ENCODE data around the gene MAP3K9. TPM values are rescaled to one million over a fixed set of nuclear protein-coding genes. Genes with fewer than 3 reads are reported as not detected.

The MAP3K9 gene
- total RNA-seq, 1 experiment from 2014 or later = 12.1 TPM

DNA sequence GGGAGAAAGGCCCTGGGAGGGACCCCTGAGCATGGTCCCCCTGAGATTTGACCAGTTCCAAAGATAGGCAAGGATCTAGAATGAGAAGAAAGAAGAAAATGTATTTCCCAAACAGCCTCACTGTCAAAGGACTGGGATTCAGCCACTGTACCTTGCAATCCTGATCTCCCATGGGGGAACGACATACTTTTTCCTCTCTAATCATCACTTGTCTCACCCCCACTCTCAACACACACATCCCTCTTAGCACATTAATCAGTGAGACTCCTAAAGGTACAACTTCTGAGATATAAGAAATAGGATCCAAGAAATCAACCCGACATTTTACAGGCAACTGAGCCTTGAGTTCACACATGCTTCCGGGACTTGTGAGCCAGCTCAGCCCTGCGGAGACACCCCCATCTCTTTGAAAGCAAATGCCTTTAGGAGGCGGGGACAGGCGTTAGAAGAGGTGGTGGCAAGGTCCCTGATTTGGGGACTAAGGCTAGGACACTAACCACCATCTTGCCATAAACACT is 1.4 kb downstream of the MAP3K9 start:
- H3K4me3 ChIP-seq (ENCODE audit: low read depth in 2 of 2, low read length in 2 of 2) = peak overlapping the region; percentile 62 to 83
- in situ Hi-C loops (cut with HindIII; ENCODE audit: low pct_unique_long_range_greater_than_20kb, low sequenced_read_pairs) = no loop called here
- DNase-seq (ENCODE audit: low read depth, low spot score) (no peak), ATAC-seq (peak; percentile 57)
- H3K27me3 ChIP-seq (ENCODE audit: control insufficient read depth, insufficient read depth, low read length) = no peaks in the 10 kb centered on the region
- POLR2A ChIA-PET = interaction anchor here (0.6 to 0.7 kb wide), 2 partner anchors 9 to 23 kb away, joined by 3 read pairs; no protein-coding TSS in a partner anchor
- CTCF ChIA-PET = no interaction called here
- H3K27ac ChIP-seq (ENCODE audit: low read length) = peak overlapping the region; percentile 83
- intact Hi-C loops (cut with micrococcal nuclease; ENCODE audit: unreplicated experiment) = no loop called here
- H3K36me3 ChIP-seq (ENCODE audit: control insufficient read depth, insufficient read depth, low read length) = no peaks in the 10 kb centered on the region; the same call in 1 of the 2 replicates
- H3K9me3 ChIP-seq (ENCODE audit: control insufficient read depth, insufficient read depth, low read depth, low read length) = no peaks in the 10 kb centered on the region
- TF ChIP-seq SIN3A (IDR thresholded peaks at IDR 0.05; ENCODE audit: borderline replicate concordance, insufficient read depth, low read depth, low read length) (no peak), TCF7L2 (IDR thresholded peaks at IDR 0.05; ENCODE audit: low read depth, low read length) (peak; percentile 63)
- H3K4me1 ChIP-seq (ENCODE audit: control insufficient read depth, insufficient read depth, low read length) = peaks cover 15% of the 10 kb centered on the region
- BruUV-seq (replicated peaks) = no TSS peak

GRCh38 chr14:70804556-70805162 is 4.7 kb downstream of the MAP3K9 start:
- ChIA-PET CTCF (no interaction called here), POLR2A (no interaction called here)
- TF ChIP-seq POLR2AphosphoS5 (IDR thresholded peaks at IDR 0.05; ENCODE audit: low read depth, low read length) = no peak
- TF ChIP-seq, protein P1, sequence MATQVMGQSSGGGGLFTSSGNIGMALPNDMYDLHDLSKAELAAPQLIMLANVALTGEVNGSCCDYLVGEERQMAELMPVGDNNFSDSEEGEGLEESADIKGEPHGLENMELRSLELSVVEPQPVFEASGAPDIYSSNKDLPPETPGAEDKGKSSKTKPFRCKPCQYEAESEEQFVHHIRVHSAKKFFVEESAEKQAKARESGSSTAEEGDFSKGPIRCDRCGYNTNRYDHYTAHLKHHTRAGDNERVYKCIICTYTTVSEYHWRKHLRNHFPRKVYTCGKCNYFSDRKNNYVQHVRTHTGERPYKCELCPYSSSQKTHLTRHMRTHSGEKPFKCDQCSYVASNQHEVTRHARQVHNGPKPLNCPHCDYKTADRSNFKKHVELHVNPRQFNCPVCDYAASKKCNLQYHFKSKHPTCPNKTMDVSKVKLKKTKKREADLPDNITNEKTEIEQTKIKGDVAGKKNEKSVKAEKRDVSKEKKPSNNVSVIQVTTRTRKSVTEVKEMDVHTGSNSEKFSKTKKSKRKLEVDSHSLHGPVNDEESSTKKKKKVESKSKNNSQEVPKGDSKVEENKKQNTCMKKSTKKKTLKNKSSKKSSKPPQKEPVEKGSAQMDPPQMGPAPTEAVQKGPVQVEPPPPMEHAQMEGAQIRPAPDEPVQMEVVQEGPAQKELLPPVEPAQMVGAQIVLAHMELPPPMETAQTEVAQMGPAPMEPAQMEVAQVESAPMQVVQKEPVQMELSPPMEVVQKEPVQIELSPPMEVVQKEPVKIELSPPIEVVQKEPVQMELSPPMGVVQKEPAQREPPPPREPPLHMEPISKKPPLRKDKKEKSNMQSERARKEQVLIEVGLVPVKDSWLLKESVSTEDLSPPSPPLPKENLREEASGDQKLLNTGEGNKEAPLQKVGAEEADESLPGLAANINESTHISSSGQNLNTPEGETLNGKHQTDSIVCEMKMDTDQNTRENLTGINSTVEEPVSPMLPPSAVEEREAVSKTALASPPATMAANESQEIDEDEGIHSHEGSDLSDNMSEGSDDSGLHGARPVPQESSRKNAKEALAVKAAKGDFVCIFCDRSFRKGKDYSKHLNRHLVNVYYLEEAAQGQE (IDR thresholded peaks at IDR 0.05; ENCODE audit: insufficient read depth in 1 of 2, low read depth in 2 of 2, low read length in 1 of 2) = peak in 1 of 2 experiments; percentile 71; a peak in 2 of 4 replicates
- Histone ChIP-seq H3K27ac (ENCODE audit: low read length) (no peak overlapping the region), H3K36me3 (ENCODE audit: control insufficient read depth, insufficient read depth, low read length) (no peaks in the 10 kb centered on the region), H3K27me3 (ENCODE audit: control insufficient read depth, insufficient read depth, low read length) (no peaks in the 10 kb centered on the region), H3K4me1 (ENCODE audit: control insufficient read depth, insufficient read depth, low read length) (peaks cover 5% of the 10 kb centered on the region; the same call in 1 of the 2 replicates), H3K9me3 (ENCODE audit: control insufficient read depth, insufficient read depth, low read depth, low read length) (no peaks in the 10 kb centered on the region), H3K4me3 (ENCODE audit: low read depth in 2 of 2, low read length in 2 of 2) (no peak overlapping the region)
- DNase-seq (ENCODE audit: low read depth, low spot score) = no peak
- no peak for ATAC-seq
- intact Hi-C loops (cut with micrococcal nuclease; ENCODE audit: unreplicated experiment) = no loop called here
- BruUV-seq (replicated peaks) = no TSS peak
- in situ Hi-C loops (cut with HindIII; ENCODE audit: low pct_unique_long_range_greater_than_20kb, low sequenced_read_pairs) = no loop called here

- no TSS peak for BruUV-seq (replicated peaks)
- no peak for TF ChIP-seq POLR2AphosphoS5 (IDR thresholded peaks at IDR 0.05; ENCODE audit: low read depth, low read length)
- TF ChIP-seq TCF7L2 (IDR thresholded peaks at IDR 0.05; ENCODE audit: low read depth, low read length) = no peak
- TF ChIP-seq, protein P1 (IDR thresholded peaks at IDR 0.05; ENCODE audit: insufficient read depth in 1 of 2, low read depth in 2 of 2, low read length in 1 of 2) = no peak
- TF ChIP-seq CTCF (IDR thresholded peaks at IDR 0.05) = no peak
- TF ChIP-seq SIN3A (IDR thresholded peaks at IDR 0.05; ENCODE audit: borderline replicate concordance, insufficient read depth, low read depth, low read length) = no peak
- Histone ChIP-seq H3K9me3 (ENCODE audit: control insufficient read depth, insufficient read depth, low read depth, low read length) (no peaks in the 10 kb centered on the region), H3K4me3 (ENCODE audit: low read depth in 2 of 2, low read length in 2 of 2) (no peak overlapping the region), H3K36me3 (ENCODE audit: control insufficient read depth, insufficient read depth, low read length) (no peaks in the 10 kb centered on the region), H3K27me3 (ENCODE audit: control insufficient read depth, insufficient read depth, low read length) (no peaks in the 10 kb centered on the region), H3K27ac (ENCODE audit: low read length) (no peak overlapping the region), H3K4me1 (ENCODE audit: control insufficient read depth, insufficient read depth, low read length) (peaks cover 5% of the 10 kb centered on the region; the same call in 1 of the 2 replicates)
- in situ Hi-C loops (cut with HindIII; ENCODE audit: low pct_unique_long_range_greater_than_20kb, low sequenced_read_pairs) (no loop called here), intact Hi-C loops (cut with micrococcal nuclease; ENCODE audit: unreplicated experiment) (no loop called here)
- ATAC-seq (no peak), DNase-seq (ENCODE audit: low read depth, low spot score) (no peak)
- ChIA-PET POLR2A (no interaction called here), CTCF (no interaction called here)
These were observed 5.7 kb downstream of the MAP3K9 start for GRCh38 chr14:70803321-70804310.

All from Panc1 (cell line).